NCI-H510A (cell line): ENCODE data around the gene APOBEC3H.

Source experiments
- DNase-seq: peaks from one replicate; lab custom pipeline; 2025; lab: John Stamatoyannopoulos, UW

APOBEC3H gene

GRCh38 chr22:39081016-39081415 is 16.0 kb upstream of the APOBEC3H start:
- DNase-seq = no peak

GRCh38 chr22:39081598-39081997 is 15.4 kb upstream of the APOBEC3H start:
- DNase-seq = no peak

GRCh38 chr22:39083212-39084165 is 13.6 kb upstream of the APOBEC3H start:
- no peak for DNase-seq

- no peak for DNase-seq
These were observed 12.4 kb upstream of the APOBEC3H start for GRCh38 chr22:39084666-39085065.

GRCh38 chr22:39087098-39087497 is 9.9 kb upstream of the APOBEC3H start:
- DNase-seq = no peak

- no peak for DNase-seq
These were observed 9.0 kb upstream of the APOBEC3H start for GRCh38 chr22:39087881-39088684.

GRCh38 chr22:39088685-39089032 is 8.4 kb upstream of the APOBEC3H start:
- DNase-seq = no peak

- DNase-seq = no peak
These were observed 7.1 kb upstream of the APOBEC3H start for GRCh38 chr22:39089928-39090327.

- DNase-seq = no peak
These were observed 6.5 kb upstream of the APOBEC3H start for GRCh38 chr22:39090426-39091064.

- no peak for DNase-seq
These were observed 5.6 kb upstream of the APOBEC3H start for GRCh38 chr22:39091126-39092081.

GRCh38 chr22:39092111-39092862 is 4.8 kb upstream of the APOBEC3H start:
- no peak for DNase-seq

- no peak for DNase-seq
These were observed 2.2 kb upstream of the APOBEC3H start for GRCh38 chr22:39094717-39095389.

GRCh38 chr22:39095971-39096370 is 1.1 kb upstream of the APOBEC3H start:
- no peak for DNase-seq

- peak; percentile 38 for DNase-seq
These were observed 982 bp downstream of the APOBEC3H start for GRCh38 chr22:39098026-39098425.

- DNase-seq = no peak
These were observed 1.5 kb downstream of the APOBEC3H start for GRCh38 chr22:39098576-39098975.

GRCh38 chr22:39101226-39101625 is 4.2 kb downstream of the APOBEC3H start:
- DNase-seq = no peak

- no peak for DNase-seq
These were observed 6.4 kb downstream of the APOBEC3H start for GRCh38 chr22:39103431-39103830.

- no peak for DNase-seq
These were observed 9.3 kb downstream of the APOBEC3H start for GRCh38 chr22:39106326-39106725.

- no peak for DNase-seq
These were observed 11.4 kb downstream of the APOBEC3H start for GRCh38 chr22:39108487-39108886.

GRCh38 chr22:39109361-39109760 is 12.3 kb downstream of the APOBEC3H start:
- no peak for DNase-seq
